HCT116 (cell line): ENCODE measurements around the gene PLA2G15.

Experiments
- CTCF ChIP-seq, 3 experiments: fragments of 200-600 bp in 1 of 3; sonication (generic) in 1 of 3; IDR thresholded peaks in 2 of 3; conservative IDR thresholded peaks in 1 of 3; 2 replicates each; pipeline ENCODE4 v1.5.1; 2012 to 2017; ENCODE audit warnings: low read depth in 2 of 3, low read length in 2 of 3, antibody characterized with exemption in 1 of 3, borderline replicate concordance in 1 of 3, control low read depth in 1 of 3, mild to moderate bottlenecking in 1 of 3, mixed read lengths in 1 of 3, mixed run types in 1 of 3, moderate library complexity in 1 of 3; ENCODE audit not compliant: insufficient read depth in 1 of 3
- EZH2 ChIP-seq: fragments of 200-600 bp; sonication (generic); IDR thresholded peaks from 2 replicates; pipeline ENCODE4 v1.6.1; 2017; ENCODE audit warnings: antibody characterized with exemption, mixed run types
- EZH2phosphoT487 ChIP-seq: fragments of 200-600 bp; IDR thresholded peaks from 2 replicates; pipeline ENCODE4 v1.6.1; 2018; ENCODE audit warnings: antibody characterized with exemption, borderline replicate concordance
- FOSL1 ChIP-seq: IDR thresholded peaks from 2 replicates; pipeline ENCODE4 v1.6.1; 2012; ENCODE audit warnings: low read depth
- JUND ChIP-seq: IDR thresholded peaks from 2 replicates; pipeline ENCODE4 v1.6.1; 2012
- POLR2A ChIP-seq: IDR thresholded peaks from 2 replicates; pipeline ENCODE4 v1.7.0; 2011; ENCODE audit warnings: borderline replicate concordance; ENCODE audit not compliant: insufficient read depth, insufficient read length; ENCODE audit errors: extremely low read depth
- POLR2AphosphoS5 ChIP-seq: IDR thresholded peaks from 2 replicates; pipeline ENCODE4 v1.6.1; 2011; ENCODE audit warnings: mild to moderate bottlenecking, low read depth, low read length, moderate library complexity
- RAD21 ChIP-seq: IDR thresholded peaks from 2 replicates; pipeline ENCODE4 v1.6.1; 2012; ENCODE audit warnings: low read depth, mild to moderate bottlenecking
- REST ChIP-seq: IDR thresholded peaks from 2 replicates; pipeline ENCODE4 v1.6.1; 2012; ENCODE audit warnings: low read depth
- SIN3A ChIP-seq: IDR thresholded peaks from 2 replicates; pipeline ENCODE4 v1.6.1; 2012; ENCODE audit warnings: low read depth
- YY1 ChIP-seq: IDR thresholded peaks from 2 replicates; pipeline ENCODE4 v1.6.1; 2011; ENCODE audit warnings: low read length, low read depth, moderate library complexity, mild to moderate bottlenecking; ENCODE audit not compliant: insufficient replicate concordance; ENCODE audit errors: extremely low read depth
- ZNF274 ChIP-seq: fragments of 200-500 bp; sonication (Bioruptor generic); IDR thresholded peaks from 2 replicates; pipeline ENCODE4 v1.6.1; 2014; ENCODE audit warnings: mild to moderate bottlenecking, low read depth, low read length, inconsistent platforms
- TF ChIP-seq, protein P1 (sequence below): IDR thresholded peaks from 2 replicates; pipeline ENCODE4 v1.6.1; 2011; ENCODE audit warnings: mild to moderate bottlenecking, low read length, moderate library complexity; ENCODE audit not compliant: insufficient replicate concordance; ENCODE audit errors: extremely low read depth

- TF ChIP-seq CTCF (IDR thresholded peaks at IDR 0.05 in 2 of 3, conservative IDR thresholded peaks at IDR 0.05 in 1 of 3; ENCODE audit: borderline replicate concordance in 1 of 3, insufficient read depth in 1 of 3, low read depth in 2 of 3, low read length in 2 of 3) = no peak
- TF ChIP-seq POLR2AphosphoS5 = no peak
- TF ChIP-seq ZNF274 = no peak
- TF ChIP-seq POLR2A = no peak
- no peak for TF ChIP-seq SIN3A
- no peak for TF ChIP-seq JUND
- no peak for TF ChIP-seq RAD21
- TF ChIP-seq REST = no peak
- no peak for TF ChIP-seq EZH2
- TF ChIP-seq, protein P1, sequence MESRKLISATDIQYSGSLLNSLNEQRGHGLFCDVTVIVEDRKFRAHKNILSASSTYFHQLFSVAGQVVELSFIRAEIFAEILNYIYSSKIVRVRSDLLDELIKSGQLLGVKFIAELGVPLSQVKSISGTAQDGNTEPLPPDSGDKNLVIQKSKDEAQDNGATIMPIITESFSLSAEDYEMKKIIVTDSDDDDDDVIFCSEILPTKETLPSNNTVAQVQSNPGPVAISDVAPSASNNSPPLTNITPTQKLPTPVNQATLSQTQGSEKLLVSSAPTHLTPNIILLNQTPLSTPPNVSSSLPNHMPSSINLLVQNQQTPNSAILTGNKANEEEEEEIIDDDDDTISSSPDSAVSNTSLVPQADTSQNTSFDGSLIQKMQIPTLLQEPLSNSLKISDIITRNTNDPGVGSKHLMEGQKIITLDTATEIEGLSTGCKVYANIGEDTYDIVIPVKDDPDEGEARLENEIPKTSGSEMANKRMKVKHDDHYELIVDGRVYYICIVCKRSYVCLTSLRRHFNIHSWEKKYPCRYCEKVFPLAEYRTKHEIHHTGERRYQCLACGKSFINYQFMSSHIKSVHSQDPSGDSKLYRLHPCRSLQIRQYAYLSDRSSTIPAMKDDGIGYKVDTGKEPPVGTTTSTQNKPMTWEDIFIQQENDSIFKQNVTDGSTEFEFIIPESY = no peak
- no peak for TF ChIP-seq EZH2phosphoT487
- no peak for TF ChIP-seq FOSL1
- no peak for TF ChIP-seq YY1
Measured at GRCh38 chr16:68298907-68299561, 53.9 kb downstream of the PLA2G15 start.
